ENCODE results near the gene UXS1. TPM values are rescaled to one million over a fixed set of nuclear protein-coding genes. Genes with fewer than 3 reads are reported as not detected.
A peak's percentile ranks its signal among the peaks of the same experiment; 100 is the strongest.

Gene UXS1
- total RNA-seq, 1 experiment from 2014 or later: 46.3 TPM

GRCh38 chr2:106127776-106128268 lies 66.3 kb downstream of the UXS1 start:
- Histone ChIP-seq H4K8ac (replicated peaks; ENCODE audit: insufficient read length, low read depth, low read length) (no peak overlapping the region), H3K9me3 (ENCODE audit: control insufficient read depth, low read depth, low read length) (no peaks in the 10 kb centered on the region), H3K23ac (ENCODE audit: insufficient read length, low read depth, low read length) (no peak overlapping the region), H2BK12ac (ENCODE audit: insufficient read length, low read depth, low read length) (no peak overlapping the region), H2BK5ac (ENCODE audit: insufficient read length, low read length) (no peak overlapping the region), H2BK15ac (ENCODE audit: low read depth, low read length) (no peak overlapping the region), H3K4ac (ENCODE audit: low read depth, low read length) (no peak overlapping the region), H4K5ac (ENCODE audit: insufficient read length, low read depth, low read length) (no peak overlapping the region), H4K91ac (ENCODE audit: insufficient read length, low read depth, low read length) (no peak overlapping the region), H3K23me2 (ENCODE audit: insufficient read length, low read depth, low read length, poor library complexity, severe bottlenecking) (peaks cover 2% of the 10 kb centered on the region), H3K9ac (ENCODE audit: extremely low read depth, insufficient read length, low read length) (no peak overlapping the region), H3K27me3 (ENCODE audit: insufficient read depth, low read length) (no peaks in the 10 kb centered on the region), H3K79me2 (ENCODE audit: insufficient read depth, low read length) (no peaks in the 10 kb centered on the region; the same call in 1 of the 2 replicates), H3K14ac (ENCODE audit: insufficient read depth, low read length) (no peak overlapping the region), H2AK5ac (ENCODE audit: insufficient read length, low read length) (no peak overlapping the region), H3K79me1 (ENCODE audit: insufficient read depth, low read depth, low read length, poor library complexity, severe bottlenecking) (peaks cover 6% of the 10 kb centered on the region), H3K56ac (ENCODE audit: insufficient read length, low read depth, low read length) (no peak overlapping the region), H3T11ph (ENCODE audit: low read length) (no peak overlapping the region), H2BK20ac (ENCODE audit: low read depth, low read length, poor library complexity, severe bottlenecking) (no peak overlapping the region), H3K18ac (ENCODE audit: insufficient read length, low read depth, low read length) (no peak overlapping the region), H3K4me2 (ENCODE audit: insufficient read depth, insufficient read length, low read length) (no peak overlapping the region), H2AFZ (ENCODE audit: low read length) (no peak overlapping the region), H2BK120ac (ENCODE audit: low read depth, low read length, poor library complexity, severe bottlenecking) (no peak overlapping the region), H3K27ac (ENCODE audit: insufficient read length, low read depth, low read length) (no peak overlapping the region), H3K4me1 (ENCODE audit: insufficient read depth, low read length) (peaks cover 4% of the 10 kb centered on the region), H4K20me1 (ENCODE audit: control insufficient read depth, insufficient read depth, insufficient read length) (no peaks in the 10 kb centered on the region)
- Mint-ChIP-seq H3K4me3 (no peak overlapping the region), H3K4me1 (peaks cover 11 to 13% of the 10 kb centered on the region in 2 experiments), H3K9me3 (no peaks in the 10 kb centered on the region), H3K27ac (peak overlapping the region in 1 of 3 experiments; percentile 15; a peak in 1 of 7 replicates), H3K36me3 (ENCODE audit: insufficient read depth in 1 of 3, low read depth in 3 of 3) (peaks cover 14 to 49% (median 46%) of the 10 kb centered on the region in 3 experiments; a peak in 6 of 7 replicates), H3K27me3 (ENCODE audit: low read depth) (no peaks in the 10 kb centered on the region)
- WGBS (ENCODE audit: extremely low coverage, insufficient read length, low lambda C conversion rate): no CpG with 5 or more reads among the region's 10 CpGs
- DNase-seq: no peak
- TF ChIP-seq CTCF (conservative IDR thresholded peaks at IDR 0.05): no peak
